HG02885 (cell line): ENCODE measurements around the gene ATOH8.

Experiments used
- ATAC-seq: cut with Tn5 transposase; IDR thresholded peaks from one replicate; pipeline ENCODE4 v1.9.1; 2021; ENCODE audit warnings: mild to moderate bottlenecking; ENCODE audit not compliant: unreplicated experiment, poor library complexity

ATOH8 gene

GRCh38 chr2:85780316-85781012 is 26.7 kb downstream of the ATOH8 start:
- ATAC-seq: no peak

GRCh38 chr2:85781013-85781332 is 27.2 kb downstream of the ATOH8 start:
- no peak for ATAC-seq

DNA sequence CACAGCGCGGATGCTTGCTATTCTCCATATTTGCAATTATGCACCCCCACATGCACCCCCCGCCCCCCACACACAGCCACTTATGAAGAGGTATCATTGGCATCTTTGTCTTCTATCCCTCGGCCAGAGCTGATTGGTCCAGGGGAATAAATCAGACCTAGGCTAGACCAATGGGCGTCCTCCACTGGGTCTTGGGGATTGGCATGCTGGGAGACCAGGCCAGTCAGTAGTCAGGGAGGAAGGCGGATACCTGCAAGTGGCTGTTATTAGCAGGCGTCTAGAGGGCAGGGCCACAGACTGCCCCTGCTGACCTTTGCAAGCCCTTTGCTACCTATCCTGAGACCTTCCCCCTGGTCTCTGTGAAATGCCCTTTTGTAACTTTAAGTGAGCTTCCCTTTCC is 30.0 kb downstream of the ATOH8 start:
- no peak for ATAC-seq

- ATAC-seq: no peak
Measured at GRCh38 chr2:85784474-85784986, 30.7 kb downstream of the ATOH8 start.

DNA sequence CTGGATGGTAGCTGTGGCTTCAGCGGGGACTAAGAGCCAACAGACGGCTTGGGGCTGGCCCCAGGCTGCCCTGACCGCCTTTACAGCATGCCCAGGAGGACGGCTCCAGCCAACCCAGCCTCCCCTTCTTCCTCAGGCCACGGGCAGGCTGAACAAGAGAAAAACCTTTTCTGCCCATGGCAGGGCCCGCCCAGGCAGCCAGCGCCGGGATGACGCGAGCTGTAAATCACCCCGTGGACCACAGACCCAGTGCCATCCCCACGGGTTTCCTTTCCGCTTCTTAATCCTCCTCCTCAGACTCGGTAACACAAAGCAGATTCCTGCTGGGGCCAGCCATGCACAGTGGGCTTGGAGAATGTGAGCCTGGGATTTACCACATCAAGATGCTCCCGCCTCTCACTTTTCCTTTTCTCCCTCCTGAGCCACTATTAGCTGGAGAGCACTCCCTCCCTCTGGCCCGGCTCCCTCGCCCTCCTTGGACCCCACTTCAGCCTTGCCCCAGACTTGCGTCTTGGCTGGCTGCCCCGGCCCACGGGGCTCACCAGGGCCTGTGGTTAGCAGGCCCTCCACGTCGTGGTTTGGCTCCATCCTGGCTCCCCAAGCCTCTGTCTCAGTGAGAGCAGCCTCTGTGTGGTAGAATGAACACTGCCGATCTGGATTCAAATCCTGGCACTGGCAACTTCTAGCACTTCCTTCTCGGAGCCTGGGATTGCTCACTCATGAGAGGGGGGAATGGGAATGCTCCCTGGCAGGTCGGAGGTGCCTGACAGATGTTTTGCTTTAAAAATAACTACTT is 31.4 kb downstream of the ATOH8 start:
- ATAC-seq: no peak

DNA sequence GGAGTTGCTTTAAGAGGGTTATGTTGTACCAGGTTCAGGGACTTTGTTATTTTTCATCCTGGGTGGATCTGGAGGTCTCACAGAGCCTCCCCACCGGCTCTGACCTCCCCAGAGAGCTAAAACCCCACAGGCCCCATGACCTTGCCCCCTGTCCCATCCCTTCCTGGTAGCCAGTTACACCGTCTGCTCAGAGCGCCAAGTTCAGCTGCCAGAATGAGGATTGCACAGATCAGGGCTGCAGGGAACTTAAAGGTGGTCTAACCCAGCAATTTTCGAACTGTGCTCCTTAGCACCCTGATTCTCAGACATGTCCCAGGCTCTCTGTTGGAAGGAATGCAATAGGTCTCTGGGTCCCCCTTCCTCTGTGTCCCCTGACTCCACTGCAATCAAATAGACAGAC is 32.1 kb downstream of the ATOH8 start:
- no peak for ATAC-seq

DNA sequence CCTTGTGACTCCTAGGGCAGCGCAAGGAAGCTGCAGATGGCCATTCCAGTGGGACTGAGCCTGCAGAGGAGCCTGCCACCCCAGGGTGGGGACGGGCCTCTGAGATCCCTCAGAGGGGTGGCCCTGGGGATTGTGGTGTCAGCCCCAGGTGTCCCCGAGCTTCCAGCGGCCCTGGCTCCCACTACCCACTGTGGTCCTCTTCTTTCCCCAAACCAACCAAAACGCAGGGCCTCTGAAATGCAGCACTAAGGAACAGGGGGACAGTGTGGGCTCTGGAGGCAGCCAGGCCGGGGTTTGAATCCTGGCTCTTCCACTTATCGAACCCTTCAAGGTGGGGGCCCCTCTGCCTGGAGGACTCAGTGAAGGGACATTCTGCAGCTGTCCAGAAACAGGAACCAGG is 32.7 kb downstream of the ATOH8 start:
- no peak for ATAC-seq

DNA sequence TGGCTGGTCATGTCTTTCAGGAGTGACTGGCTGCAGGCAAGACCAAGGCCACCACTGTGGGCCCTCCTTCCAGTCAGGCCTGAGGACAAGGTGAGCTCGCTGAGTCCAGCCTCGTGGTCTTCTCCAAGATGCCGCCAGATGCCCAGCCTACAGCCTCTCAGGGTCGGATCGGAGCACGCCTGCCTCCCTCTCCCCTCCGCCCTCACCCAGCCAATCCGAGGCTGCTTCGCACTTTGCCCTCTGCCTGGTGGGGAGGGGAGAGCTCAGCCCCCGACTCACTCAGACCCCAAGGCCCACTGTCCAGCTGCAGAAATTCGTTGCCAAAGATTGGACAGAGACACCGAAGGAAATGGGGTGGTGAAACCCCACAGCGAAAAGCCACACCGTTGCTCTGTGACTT is 33.1 kb downstream of the ATOH8 start:
- ATAC-seq: no peak

DNA sequence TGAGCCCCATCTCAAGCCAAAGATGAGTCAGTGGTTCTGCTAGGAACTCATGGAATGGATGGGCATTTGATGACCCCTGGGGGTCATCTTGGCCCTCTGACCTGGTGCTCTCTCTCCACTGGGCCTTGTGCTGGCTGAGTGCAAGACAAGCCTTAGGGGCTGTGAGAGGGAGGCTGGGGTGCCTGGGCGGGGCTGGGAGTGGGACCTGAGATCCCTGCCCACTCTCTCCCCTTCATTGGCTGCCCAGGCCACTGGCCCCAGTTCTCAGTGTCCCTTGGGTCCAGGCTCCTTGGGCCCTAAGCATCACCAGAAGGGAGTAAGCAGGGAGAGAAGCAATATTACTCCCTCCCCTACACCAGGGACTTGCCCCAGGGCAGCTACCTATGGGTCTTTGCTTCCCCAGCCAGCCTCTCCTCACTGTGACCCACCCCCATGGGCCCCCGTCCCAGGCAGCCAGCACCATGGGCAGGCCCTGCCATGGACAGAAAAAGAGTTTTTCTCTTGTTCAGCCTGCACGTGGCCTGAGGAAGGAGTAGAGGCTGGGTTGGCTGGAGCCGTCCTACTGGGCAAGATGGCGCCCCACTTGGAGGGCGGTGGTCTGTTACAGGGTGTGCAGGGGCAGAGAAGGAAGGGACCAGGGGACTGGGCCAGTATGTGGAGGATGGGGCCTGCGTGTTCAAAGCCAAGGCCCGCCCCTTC is 33.6 kb downstream of the ATOH8 start:
- no peak for ATAC-seq

- ATAC-seq: no peak
Measured at GRCh38 chr2:85787981-85788340, 34.2 kb downstream of the ATOH8 start.

DNA sequence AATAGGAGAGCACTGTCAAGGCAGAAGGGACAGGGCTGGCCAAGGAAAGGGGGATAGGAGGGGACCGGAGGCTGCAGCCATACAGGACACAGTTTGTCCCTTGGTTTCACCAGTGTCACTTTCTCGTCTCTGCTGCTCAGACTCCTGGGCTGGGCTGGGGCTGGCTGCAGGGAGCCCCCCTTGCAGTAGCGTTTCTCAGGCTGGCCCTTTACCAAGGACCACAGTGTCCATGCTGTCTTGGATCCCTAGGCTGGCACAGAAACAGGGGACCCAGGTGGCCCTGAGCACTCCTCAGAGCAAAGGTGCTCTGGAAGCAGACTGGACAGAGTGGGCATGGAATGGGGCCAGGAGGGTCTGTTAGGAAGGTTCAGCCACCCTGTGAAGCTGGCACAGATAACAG is 34.8 kb downstream of the ATOH8 start:
- no peak for ATAC-seq

DNA sequence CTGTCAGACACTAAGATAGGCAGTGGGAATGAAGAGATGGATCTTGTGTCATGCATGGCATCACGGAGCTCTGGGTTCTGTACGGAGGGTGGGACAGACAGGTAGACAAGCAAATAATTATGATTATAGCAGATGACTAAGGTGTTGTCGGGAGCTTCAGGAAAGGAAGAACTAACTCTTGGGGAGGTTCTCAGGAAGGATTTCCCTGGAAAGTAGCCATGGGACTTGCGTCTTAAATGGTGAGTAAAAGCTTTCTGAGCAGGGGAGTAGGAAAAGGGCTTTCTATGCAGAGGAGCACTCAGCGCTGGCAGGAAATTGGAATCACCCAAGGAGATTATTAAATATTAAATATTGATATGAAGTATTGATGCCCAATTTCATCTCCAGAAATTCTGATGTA is 35.5 kb downstream of the ATOH8 start:
- ATAC-seq: no peak

- no peak for ATAC-seq
Measured at GRCh38 chr2:85790032-85790431, 36.2 kb downstream of the ATOH8 start.

- no peak for ATAC-seq
Measured at GRCh38 chr2:85790499-85791188, 36.9 kb downstream of the ATOH8 start.

DNA sequence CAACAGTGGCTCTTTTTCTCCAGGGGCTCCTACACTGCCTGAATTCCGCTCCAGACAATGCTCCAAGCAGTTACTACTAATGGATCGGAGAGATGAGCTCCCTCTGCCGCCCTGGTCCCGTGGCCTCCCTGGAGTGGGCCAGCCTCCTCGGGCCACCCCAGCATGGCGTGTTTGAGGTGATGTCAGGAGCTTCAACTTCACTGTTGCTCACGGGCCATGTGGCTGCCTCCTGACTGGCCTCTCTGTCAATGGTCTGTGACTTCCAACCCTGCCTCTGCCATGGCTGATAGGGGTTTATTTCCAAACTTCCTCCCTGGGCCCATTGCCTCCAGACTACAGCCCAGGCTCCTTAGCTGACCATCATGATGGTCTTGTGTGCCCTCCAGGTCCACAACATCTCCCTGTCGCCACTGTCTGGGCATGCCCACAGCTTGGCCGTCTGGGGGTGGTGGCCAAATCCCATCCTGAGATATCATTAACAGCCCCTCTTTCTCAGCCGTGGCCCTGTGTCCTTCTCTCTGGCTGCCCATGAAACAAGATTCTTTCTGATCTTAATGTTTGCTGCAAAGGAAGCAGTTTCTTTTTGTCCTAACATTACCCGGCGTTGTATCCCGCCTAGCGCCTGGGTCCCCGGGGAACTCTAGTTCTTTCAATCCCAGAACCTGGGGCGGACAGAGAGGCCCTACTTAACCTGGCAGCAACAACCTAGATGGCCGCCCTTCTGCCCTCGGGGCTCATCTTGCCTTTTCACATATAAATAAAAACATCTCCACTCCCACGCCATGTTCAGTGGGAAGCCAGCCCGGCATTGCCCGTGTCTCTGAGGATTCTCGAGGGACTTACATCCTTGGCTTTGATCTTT is 38.1 kb downstream of the ATOH8 start:
- no peak for ATAC-seq

GRCh38 chr2:85792783-85793441 is 39.1 kb downstream of the ATOH8 start:
- no peak for ATAC-seq

GRCh38 chr2:85793584-85793983 is 39.8 kb downstream of the ATOH8 start:
- no peak for ATAC-seq

- no peak for ATAC-seq
Measured at GRCh38 chr2:85794038-85794441, 40.2 kb downstream of the ATOH8 start.

GRCh38 chr2:85794491-85795121 is 40.8 kb downstream of the ATOH8 start:
- no peak for ATAC-seq
